NCI-H82 treated with DMSO at 0.1 percent for 48 hours (cell line): ENCODE measurements around the gene CIAO2B.
A peak's percentile ranks its signal among the peaks of the same experiment; 100 is the strongest.
"Not testable (repeated sequence)": the region's sequence is repeated elsewhere in the genome, so short reads cannot be mapped to it uniquely, and the experiment has no call there.

Source experiments
- DNase-seq: peaks from one replicate; lab custom pipeline; 2025; ENCODE audit not compliant: unreplicated experiment; lab: John Stamatoyannopoulos, UW

CIAO2B gene

DNA sequence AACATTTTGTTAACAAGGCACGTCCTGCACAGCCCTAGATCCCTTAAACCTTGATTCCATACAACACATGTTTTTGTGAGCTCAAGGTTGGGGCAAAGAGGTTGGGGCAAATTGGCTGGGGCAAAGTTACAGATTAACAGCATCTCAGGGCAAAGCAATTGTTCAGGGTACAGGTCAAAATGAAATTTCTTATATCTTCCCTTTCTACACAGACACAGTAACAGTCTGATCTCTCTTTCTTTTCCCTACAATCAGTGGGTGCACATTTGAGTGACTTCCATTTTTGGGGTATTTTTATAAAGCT lies 21.9 kb upstream of the CIAO2B start:
- not testable (repeated sequence) for DNase-seq

DNA sequence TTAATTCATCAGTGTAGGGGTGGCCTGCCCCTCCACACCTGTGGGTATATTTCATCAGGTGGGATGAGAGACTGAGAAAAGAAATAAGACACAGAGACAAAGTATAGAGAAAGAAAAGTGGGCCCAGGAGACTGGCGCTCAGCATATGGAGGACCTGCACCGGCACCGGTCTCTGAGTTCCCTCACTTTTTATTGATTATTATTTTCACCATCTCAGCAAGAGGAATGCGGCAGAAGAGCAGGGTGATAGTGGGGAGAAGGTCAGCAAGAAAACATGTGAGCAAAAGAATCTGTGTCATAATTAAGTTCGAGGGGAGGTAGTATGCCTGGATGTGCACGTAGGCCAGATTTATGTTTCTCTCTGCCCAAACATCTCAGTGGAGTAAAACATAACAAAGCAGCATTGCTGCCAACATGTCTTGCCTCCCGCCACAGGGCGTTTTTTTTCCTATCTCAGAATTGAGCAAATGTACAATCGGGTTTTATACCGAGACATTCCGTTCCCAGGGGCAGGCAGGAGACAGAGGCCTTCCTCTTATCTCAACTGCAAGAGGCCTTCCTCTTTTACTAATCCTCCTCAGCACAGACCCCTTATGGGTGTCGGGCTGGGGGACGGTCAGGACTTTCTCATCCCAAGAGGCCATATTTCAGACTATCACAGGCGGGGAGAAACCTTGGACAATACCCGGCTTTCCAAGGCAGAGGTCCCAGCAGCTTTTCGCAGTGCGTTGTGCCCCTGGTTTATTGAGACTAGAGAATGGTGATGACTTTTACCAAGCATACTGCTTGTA lies 21.4 kb upstream of the CIAO2B start:
- not testable (repeated sequence) for DNase-seq

- peak; percentile 62 for DNase-seq
These were observed 20.0 kb upstream of the CIAO2B start for GRCh38 chr16:66954097-66954659.

GRCh38 chr16:66953462-66954096 lies 19.4 kb upstream of the CIAO2B start:
- DNase-seq: no peak

- peak; percentile 90 for DNase-seq
These were observed 18.4 kb upstream of the CIAO2B start for GRCh38 chr16:66952430-66953110.

GRCh38 chr16:66950971-66951790 lies 17.0 kb upstream of the CIAO2B start:
- DNase-seq: peak; percentile 6

DNA sequence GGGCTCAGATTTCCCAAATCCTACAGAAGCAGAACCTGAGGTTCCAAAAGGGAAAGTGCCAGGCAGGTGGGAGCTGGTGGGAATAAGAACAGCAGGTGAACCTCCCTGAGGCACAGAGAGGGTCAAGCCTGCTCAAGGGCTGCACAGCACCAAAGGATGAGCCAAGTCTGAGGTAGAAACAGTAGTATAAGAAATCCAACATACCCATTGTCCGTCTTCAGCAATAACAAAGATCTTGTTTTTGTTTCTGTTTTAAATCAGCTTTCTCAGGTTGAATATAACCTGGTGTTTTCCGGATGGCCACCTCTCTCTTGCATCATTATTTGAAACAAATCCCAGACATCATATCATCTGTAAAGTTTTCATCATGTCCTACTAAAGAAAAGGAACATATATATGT lies 16.2 kb upstream of the CIAO2B start:
- no peak for DNase-seq

GRCh38 chr16:66949472-66949871 lies 15.3 kb upstream of the CIAO2B start:
- no peak for DNase-seq

DNA sequence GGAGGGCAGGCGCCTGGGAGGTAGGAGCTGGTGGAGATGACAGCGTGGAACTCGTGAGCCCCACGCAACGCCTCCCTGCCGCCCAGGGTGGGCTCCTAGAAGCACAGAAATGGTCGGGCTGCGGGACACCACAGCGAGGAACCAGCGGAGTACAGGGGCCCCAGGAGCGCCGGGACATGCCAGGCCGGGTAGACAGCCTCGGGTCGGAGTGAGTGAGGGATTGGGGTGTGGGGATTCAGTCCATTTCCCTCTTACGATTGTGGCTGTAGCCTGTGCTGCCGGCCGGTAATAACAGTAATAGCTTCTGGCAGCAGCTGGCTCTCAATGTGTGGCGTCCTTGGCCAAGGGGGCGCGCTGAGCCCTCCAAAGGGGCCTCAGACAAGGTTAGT lies 14.6 kb upstream of the CIAO2B start:
- DNase-seq: no peak

DNA sequence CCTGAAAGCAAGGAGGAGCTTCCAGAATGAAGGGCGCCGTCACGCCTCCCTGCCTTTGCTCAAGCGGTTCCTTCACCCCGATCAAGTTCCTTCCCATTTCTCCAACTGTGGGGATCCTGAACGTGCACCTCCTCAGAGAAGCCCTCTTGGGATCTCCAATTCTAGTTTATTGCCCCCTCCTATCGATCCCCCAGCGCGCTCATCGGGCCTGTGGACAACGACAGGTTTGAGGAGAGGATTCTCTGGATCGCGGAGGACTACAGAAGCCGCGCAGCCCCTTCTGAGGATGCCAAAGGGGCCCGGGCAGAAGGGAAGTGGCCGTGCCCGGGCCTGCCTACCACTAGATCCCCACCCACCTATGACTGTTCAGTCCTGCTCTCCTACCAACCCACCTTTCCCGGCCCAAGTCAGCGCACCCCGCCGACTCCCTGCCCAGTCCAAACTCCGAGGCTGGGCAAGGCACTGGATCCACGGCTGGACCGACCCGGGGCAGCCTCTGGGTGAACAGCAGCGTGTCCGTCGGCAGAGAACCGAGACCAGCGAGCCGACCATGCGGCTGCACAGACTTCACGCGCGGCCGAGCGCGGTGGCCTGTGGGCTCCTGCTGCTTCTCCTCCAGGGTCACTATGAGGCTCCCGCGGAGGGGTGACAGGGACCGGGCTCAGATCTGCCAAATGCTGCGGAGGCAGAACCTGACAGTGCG lies 14.1 kb upstream of the CIAO2B start:
- no peak for DNase-seq

- peak; percentile 57 for DNase-seq
These were observed 13.3 kb upstream of the CIAO2B start for GRCh38 chr16:66947302-66948065.

DNA sequence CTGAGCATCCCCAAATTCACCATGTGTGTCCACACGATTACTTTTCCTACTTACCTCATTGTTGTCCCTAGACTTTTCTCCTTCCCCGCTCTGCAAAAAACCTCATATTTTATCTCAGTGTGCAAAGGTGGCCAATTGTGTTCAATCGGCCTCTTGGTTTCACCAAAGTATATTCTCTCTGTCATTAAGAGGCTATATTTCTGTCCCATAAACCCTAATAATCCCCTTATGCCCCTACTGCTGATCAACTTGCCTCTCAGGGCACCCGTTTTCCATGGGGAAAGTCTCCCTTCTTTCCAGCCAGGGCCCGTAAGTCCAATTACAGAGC lies 12.7 kb upstream of the CIAO2B start:
- no peak for DNase-seq

GRCh38 chr16:66946541-66946940 lies 12.3 kb upstream of the CIAO2B start:
- DNase-seq: no peak

- DNase-seq: no peak
These were observed 11.7 kb upstream of the CIAO2B start for GRCh38 chr16:66945939-66946338.

GRCh38 chr16:66944971-66945370 lies 10.8 kb upstream of the CIAO2B start:
- DNase-seq: not testable (repeated sequence)

DNA sequence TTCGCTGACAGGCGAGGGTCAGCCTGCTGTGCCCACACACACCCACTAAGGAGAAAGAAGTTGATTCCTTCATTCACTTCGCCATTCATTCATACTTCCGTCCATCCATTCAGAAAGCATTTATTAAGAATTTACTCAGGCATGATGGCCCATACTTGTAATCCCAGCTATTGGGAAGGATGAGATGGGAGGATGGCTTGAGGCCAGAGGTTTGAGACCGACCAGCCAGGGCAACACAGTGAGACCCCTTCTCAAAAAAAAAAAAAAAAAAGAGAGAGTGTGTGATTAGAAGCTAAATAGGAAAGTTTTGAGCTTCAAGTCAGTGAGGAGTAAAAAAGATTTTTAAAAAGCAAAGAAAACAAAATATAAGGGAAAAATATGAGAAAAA lies 9.8 kb upstream of the CIAO2B start:
- DNase-seq: no peak

DNA sequence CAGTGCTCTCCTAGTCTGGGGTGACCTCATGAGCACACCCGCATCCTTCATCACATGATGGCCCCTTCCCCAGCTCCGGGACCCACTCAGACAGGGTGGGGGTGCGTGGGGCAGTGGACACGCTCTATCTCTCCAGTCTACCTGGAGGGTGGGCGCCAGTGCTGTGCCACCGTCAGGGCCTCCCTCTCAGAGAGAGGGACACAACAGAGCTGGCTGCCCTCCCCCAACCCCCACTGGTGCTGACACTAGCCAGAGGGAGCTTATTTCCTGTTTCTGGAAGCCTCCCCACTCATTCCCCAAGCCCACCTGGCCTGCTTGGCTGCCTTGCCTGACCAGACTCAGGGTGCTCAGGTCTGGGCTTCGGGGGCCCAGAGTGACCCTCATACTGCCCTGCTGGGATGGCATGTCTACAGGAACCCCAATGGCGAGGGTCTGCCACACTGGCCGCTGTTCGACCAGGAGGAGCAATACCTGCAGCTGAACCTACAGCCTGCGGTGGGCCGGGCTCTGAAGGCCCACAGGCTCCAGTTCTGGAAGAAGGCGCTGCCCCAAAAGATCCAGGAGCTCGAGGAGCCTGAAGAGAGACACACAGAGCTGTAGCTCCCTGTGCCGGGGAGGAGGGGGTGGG lies 9.3 kb upstream of the CIAO2B start:
- DNase-seq: no peak

DNA sequence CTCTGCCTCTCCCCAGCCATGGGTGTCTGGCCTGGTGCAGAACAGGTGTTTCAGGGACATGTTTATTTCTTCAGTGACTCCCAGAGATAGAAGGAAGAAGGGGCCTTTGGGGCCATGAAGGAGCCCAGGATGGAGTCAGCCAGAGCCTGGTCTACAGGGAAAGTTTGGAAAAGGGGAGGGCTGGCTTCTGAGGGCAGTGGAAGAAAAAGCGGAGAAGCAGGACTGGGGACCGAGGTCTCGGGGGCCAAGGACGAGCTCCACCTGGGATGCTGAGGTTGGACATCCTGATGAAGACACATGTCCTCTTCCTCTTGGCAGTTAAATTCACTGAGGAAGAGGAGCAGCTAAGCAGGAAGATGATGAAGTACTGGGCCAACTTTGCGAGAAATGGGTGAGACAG lies 8.8 kb upstream of the CIAO2B start:
- no peak for DNase-seq

DNA sequence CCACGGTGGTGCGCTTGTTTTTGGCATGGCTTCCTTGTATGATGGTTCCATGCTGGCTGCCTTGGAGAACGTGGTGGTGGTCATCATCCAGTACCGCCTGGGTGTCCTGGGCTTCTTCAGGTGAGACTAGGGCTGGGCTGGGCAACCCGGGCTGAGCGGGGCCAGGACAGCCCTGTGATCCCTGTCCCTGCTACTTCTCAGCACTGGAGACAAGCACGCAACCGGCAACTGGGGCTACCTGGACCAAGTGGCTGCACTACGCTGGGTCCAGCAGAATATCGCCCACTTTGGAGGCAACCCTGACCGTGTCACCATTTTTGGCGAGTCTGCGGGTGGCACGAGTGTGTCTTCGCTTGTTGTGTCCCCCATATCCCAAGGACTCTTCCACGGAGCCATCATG lies 6.0 kb upstream of the CIAO2B start:
- DNase-seq: no peak

DNA sequence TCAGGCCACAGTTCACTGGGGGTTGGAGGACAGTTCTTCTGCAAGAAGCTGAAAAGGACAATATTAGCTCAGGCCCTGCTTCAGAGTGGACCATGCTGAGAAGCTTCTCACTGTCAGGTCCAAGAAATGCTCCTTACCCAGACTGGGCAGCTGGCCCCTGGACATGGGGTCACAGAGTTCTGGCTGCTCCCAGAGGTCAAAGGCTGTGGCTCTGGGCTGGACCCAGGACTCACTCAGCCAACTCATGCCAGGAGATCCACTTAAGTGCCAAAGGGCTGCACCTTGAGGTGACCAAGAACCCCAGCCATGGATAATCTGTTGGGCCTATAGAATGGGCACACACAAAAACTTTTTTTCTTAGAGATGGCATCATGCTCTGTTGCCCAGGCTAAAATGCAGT lies 5.2 kb upstream of the CIAO2B start:
- DNase-seq: no peak
